ENCODE measurements around the gene COL4A2. TPM values are rescaled to one million over a fixed set of nuclear protein-coding genes. Genes with fewer than 3 reads are reported as not detected.

COL4A2 gene
- total RNA-seq, 3 donors from 2014 or later = 0.63 to 1.2 (median 1.1) TPM

DNA sequence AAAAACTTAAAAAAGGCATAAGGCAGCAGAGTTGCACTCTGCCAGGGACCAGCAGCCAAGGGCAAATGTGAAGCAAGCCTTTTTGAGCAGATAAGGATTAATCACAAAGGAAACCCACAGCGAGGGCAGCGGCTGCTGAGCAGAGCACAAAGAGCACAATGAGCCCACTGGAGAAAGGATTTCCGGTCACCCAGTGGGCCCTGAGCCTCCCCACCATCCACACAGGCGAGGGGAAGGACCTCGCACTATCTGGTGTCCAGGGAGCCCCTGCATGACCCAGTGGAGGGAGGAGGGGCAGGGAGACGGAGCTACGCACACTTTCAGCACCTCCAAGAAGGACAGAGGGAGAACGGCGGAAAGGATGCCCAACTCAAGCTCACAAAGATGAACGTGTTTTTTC lies 40.1 kb upstream of the COL4A2 start:
- ATAC-seq = no peak
- no peaks in the 10 kb centered on the region for H3K9me3 Mint-ChIP-seq
- DNase-seq = no peak

DNA sequence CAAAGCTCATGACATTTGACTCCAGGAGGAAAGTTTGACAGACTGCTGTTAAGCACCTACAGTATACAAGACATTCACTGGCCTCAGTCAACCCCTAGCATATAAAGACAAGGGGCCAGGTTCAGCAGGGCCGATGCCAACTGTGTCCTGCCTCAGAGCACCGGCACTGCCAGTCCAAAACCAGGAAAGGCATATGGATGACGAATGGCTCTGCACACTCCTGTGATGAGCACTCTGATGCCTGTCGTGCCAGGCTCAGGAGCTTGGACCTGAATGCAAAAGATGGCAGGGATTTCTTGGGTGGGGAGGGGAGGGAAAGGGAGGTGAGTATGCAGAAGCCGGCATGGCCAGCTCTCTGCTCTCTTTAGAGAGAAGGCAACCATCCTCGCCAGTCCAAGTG lies 39.0 kb upstream of the COL4A2 start:
- no peaks in the 10 kb centered on the region for H3K36me3 Mint-ChIP-seq (ENCODE audit: insufficient read depth)
- ATAC-seq (no peak), DNase-seq (no peak)
- no peaks in the 10 kb centered on the region for H3K4me1 Mint-ChIP-seq (ENCODE audit: low read depth)
- no peaks in the 10 kb centered on the region for H3K9me3 Mint-ChIP-seq
- H3K4me3 Mint-ChIP-seq = no peak overlapping the region
- peaks cover 11% of the 10 kb centered on the region for H3K27me3 Mint-ChIP-seq (ENCODE audit: low read depth)

More for the DNA sequence above, 40.1 kb upstream of the COL4A2 start:
- Mint-ChIP-seq H3K4me1 (ENCODE audit: low read depth) (no peaks in the 10 kb centered on the region), H3K36me3 (ENCODE audit: insufficient read depth) (no peaks in the 10 kb centered on the region), H3K4me3 (no peak overlapping the region), H3K27me3 (ENCODE audit: low read depth) (peaks cover 20% of the 10 kb centered on the region)

DNA sequence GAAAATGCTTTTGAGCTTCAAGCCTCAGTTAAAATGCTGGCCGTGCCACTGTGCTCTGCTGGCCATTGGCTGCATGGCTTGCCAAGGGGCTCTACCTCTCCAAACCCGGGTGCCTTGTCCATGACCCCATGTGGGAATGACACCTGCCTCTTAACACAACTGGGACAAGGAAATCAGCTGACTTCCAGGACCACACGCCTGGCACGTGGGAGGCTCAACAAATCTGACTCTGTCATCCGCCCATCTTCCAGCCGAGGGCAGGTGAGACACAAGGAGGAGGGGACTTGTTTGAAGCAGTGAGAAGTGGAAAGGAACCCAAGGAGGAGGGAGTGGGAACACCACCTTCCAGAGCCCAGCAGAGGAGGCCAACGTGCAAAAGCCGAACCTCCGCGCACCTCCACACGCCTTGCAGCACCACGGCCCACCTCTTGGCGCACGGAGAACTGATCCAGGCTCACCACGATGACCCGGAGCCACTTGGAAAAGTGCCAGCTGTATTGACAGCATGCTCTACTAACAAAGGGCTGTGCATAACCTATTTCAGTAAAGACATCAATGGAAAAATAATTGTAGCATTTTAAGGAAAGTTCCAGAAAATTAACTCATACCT lies 38.4 kb upstream of the COL4A2 start:
- H3K4me3 Mint-ChIP-seq = no peak overlapping the region
- H3K36me3 Mint-ChIP-seq (ENCODE audit: insufficient read depth) = no peaks in the 10 kb centered on the region
- no peaks in the 10 kb centered on the region for H3K4me1 Mint-ChIP-seq (ENCODE audit: low read depth)
- ATAC-seq (no peak), DNase-seq (no peak)
- peaks cover 11% of the 10 kb centered on the region for H3K27me3 Mint-ChIP-seq (ENCODE audit: low read depth)
- H3K9me3 Mint-ChIP-seq = no peaks in the 10 kb centered on the region

DNA sequence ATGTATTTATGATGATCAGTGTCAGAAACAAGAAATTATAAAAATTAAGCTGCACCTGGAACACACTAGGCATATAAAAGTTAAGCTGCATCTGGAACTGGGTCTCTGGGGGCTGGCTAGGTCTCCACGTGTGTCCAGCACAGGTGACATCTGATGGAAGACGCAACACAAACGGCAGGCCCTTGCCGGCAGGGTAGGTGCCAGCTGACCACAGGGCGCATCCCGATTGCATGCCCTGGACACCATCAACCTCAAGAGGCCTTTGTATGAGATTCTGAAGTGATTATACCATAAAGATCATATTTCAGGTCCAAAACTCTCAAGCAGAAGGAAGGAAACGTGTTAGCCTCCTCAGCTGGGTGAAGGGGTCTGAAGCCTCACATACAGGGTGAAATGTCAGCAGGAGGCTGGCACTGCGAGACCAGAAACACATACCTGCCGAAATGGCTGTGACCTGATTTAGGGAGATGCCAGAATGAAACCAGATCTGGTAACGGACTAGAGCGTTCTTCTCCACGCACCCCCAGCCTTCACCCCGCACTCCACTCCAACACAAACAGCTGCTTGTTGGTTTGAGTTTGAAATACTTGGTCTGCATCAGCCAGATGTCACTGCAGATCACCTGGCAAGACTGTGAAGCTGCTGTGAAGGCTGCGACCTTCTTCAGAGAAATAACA lies 37.4 kb upstream of the COL4A2 start:
- ATAC-seq = no peak
- Mint-ChIP-seq H3K4me3 (no peak overlapping the region), H3K27me3 (ENCODE audit: low read depth) (peaks cover 15% of the 10 kb centered on the region), H3K36me3 (ENCODE audit: insufficient read depth) (no peaks in the 10 kb centered on the region), H3K9me3 (no peaks in the 10 kb centered on the region), H3K4me1 (ENCODE audit: low read depth) (no peaks in the 10 kb centered on the region)
- DNase-seq = no peak

DNA sequence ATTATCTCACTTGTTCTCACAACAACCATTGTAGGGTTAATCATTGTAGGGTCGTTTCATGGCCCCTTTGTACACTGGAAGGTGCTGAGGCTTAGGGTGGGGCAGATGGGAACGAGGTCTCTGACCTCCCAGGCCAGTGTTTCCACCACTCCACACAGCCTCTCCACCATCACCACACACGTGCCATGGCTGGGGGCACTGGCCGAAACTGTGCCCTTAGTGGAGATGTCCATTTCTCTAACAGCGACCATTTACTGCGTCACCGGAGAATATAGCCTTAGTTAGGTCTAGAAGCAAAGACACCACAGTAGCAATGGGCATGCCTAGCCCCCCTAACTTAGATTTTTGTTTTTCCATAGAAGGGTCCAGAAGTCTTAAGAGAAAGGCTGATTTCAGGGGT lies 36.6 kb upstream of the COL4A2 start:
- DNase-seq (no peak), ATAC-seq (no peak)
- peaks cover 13% of the 10 kb centered on the region for H3K27me3 Mint-ChIP-seq (ENCODE audit: low read depth)
- no peaks in the 10 kb centered on the region for H3K4me1 Mint-ChIP-seq (ENCODE audit: low read depth)
- H3K4me3 Mint-ChIP-seq = no peak overlapping the region
- H3K9me3 Mint-ChIP-seq = no peaks in the 10 kb centered on the region
- H3K36me3 Mint-ChIP-seq (ENCODE audit: insufficient read depth) = no peaks in the 10 kb centered on the region

DNA sequence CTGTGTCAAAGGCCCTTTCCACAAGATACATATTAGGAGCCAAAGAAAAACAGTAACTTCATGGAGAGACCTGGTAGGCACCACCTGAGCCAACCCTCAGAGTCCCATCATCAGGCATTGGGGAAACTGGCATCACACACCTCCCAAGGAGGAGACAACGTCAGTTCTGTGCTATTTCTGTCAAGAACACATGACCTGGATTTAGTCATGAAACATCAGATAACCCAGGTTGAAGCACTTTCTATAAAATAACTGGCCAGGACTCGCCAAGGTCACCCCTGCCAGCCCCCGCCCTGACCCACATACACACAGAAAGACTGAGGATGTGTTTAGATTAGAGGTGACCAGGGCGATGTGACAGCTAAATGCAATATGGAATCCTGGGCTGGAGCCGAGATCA lies 35.8 kb upstream of the COL4A2 start:
- Mint-ChIP-seq H3K4me1 (ENCODE audit: low read depth) (no peaks in the 10 kb centered on the region), H3K9me3 (no peaks in the 10 kb centered on the region), H3K36me3 (ENCODE audit: insufficient read depth) (no peaks in the 10 kb centered on the region), H3K4me3 (no peak overlapping the region), H3K27me3 (ENCODE audit: low read depth) (peaks cover 12% of the 10 kb centered on the region)
- no peak for ATAC-seq
- DNase-seq = no peak

DNA sequence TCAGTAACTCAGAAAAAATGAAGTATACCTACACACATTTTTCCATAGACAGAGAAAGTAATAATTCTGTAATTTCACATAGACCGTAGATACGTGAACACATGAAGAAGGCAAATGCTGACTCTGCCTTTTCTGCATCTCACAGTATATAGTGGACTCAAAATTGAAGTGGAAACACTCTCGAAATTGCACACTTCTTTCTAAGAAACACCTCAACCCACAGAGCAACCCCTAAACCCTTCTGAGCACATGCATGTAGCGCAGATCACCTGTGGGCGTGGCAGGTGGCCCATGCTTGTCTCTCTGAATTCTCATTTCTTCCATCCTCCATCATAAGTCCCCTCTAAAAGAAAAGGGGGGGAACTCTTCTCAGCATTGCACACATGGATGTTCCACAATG lies 34.9 kb upstream of the COL4A2 start:
- Mint-ChIP-seq H3K9me3 (no peaks in the 10 kb centered on the region), H3K27me3 (ENCODE audit: low read depth) (peaks cover 9% of the 10 kb centered on the region), H3K4me1 (ENCODE audit: low read depth) (no peaks in the 10 kb centered on the region), H3K4me3 (no peak overlapping the region), H3K36me3 (ENCODE audit: insufficient read depth) (no peaks in the 10 kb centered on the region)
- ATAC-seq (no peak), DNase-seq (no peak)

DNA sequence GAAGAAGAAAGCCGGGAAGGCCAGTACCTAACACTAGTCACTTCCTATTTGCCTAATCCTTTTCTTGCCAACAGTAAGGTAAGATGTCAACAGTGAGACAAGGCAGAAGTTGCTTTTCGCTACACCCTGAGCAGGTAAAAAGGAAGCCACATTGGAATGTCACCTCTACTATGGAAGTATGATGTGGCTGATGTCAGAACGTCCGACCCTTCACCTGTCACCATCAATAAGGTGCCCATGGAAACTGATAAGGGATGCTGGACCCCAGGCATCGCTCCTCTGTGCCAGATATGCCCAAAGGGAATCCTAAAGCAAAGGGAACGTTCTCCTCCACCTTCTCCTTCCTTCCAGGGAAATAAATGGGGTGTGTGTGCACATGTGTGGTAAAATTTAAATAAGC lies 34.4 kb upstream of the COL4A2 start:
- ATAC-seq (no peak), DNase-seq (no peak)
- no peaks in the 10 kb centered on the region for H3K4me1 Mint-ChIP-seq (ENCODE audit: low read depth)
- H3K9me3 Mint-ChIP-seq = no peaks in the 10 kb centered on the region
- H3K36me3 Mint-ChIP-seq (ENCODE audit: insufficient read depth) = no peaks in the 10 kb centered on the region
- H3K27me3 Mint-ChIP-seq (ENCODE audit: low read depth) = peaks cover 9% of the 10 kb centered on the region
- H3K4me3 Mint-ChIP-seq = no peak overlapping the region

DNA sequence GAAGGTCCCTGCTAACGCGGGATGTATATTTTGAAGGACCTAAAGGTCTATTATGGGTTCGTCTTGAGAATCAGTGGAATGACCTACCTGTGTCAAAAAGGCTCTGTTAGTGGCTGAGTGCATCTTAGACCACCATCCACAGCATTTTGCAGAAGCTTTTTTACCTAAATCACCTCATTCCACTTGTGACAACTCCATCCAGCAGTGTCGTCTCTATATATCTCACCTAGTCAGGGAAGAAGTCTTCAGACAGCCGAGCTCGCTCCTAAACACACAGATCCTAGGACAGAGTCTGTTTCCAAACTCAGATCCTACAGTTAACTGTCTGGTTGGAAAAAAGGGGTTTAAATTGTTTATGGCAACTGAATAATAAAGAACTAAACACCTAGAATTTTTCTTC lies 33.8 kb upstream of the COL4A2 start:
- H3K4me3 Mint-ChIP-seq = no peak overlapping the region
- no peaks in the 10 kb centered on the region for H3K4me1 Mint-ChIP-seq (ENCODE audit: low read depth)
- ATAC-seq (no peak), DNase-seq (no peak)
- H3K27me3 Mint-ChIP-seq (ENCODE audit: low read depth) = peaks cover 8% of the 10 kb centered on the region
- H3K9me3 Mint-ChIP-seq = no peaks in the 10 kb centered on the region
- no peaks in the 10 kb centered on the region for H3K36me3 Mint-ChIP-seq (ENCODE audit: insufficient read depth)

DNA sequence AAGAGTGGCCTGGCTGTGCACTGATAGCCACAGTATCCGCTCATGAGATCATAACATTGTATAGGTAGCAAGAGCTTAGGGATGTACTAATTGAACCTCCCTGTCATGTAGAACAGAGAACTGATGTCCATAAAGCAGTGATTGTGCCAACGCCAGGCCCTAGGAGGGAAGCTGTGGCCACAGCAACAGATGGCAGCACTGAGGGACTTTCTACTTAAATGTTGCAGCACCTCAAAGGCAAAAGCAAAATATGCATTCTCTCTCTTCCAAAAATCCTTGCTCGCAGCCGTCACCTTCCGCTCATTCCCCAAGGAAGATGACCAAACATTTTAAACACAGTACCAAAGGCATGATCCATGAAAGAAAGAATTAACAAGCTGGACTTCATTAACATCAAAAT lies 32.4 kb upstream of the COL4A2 start:
- no peaks in the 10 kb centered on the region for H3K4me1 Mint-ChIP-seq (ENCODE audit: low read depth)
- no peaks in the 10 kb centered on the region for H3K36me3 Mint-ChIP-seq (ENCODE audit: insufficient read depth)
- H3K9me3 Mint-ChIP-seq = no peaks in the 10 kb centered on the region

DNA sequence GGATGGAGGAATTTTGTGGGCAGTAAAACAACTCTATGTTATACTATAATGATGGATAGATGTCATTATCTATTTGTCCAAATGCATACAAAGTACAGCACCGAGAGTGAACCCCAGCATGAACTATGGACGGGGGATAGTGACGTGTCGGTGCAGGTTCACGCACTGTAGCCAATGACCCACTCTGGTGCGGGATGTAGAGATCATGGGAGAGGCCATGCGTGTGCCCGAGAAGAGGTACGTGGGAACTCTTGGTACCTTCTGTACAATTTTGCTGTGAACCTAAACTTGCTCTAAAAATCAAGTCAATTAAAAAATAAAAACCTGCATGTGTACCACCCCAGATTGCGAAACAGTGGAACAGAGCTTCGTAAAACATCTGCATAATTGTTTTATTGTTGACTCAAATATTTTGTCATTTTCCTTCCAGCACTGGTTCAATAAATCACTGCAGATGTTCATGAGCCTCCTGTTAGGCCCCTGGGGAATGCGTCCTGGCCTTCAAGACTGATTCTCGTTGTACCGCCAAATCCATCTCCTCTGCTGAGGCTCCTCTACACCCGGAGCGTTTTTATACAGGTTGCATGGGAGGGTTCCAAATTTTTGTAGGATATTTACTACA lies 31.0 kb upstream of the COL4A2 start:
- no peak for ATAC-seq
- peaks cover 5% of the 10 kb centered on the region for H3K27me3 Mint-ChIP-seq (ENCODE audit: low read depth)

More for the DNA sequence above, 32.4 kb upstream of the COL4A2 start:
- no peak overlapping the region for H3K4me3 Mint-ChIP-seq
- no peak for DNase-seq
- H3K27me3 Mint-ChIP-seq (ENCODE audit: low read depth) = peaks cover 6% of the 10 kb centered on the region
- no peak for ATAC-seq

DNA sequence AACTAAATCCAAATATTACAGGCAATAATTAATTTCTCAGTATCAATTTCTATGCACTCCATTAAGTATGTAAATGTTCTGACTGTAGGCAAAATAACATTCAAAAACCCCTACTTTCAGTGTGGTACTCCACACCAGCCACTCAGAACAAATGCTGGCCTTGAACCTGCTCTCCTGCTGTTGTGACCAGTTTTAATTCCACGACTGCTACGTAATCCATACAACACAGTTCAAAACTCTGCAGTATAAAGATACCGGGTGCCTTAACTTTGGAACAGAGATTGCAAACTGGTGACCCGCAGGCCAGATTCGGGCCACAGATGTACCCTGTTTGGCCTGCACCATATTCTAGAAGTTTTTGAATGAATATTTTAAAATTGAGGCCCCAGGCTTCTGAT lies 30.5 kb upstream of the COL4A2 start:
- H3K4me3 Mint-ChIP-seq = no peak overlapping the region
- ATAC-seq = no peak
- H3K4me1 Mint-ChIP-seq (ENCODE audit: low read depth) = no peaks in the 10 kb centered on the region
- H3K9me3 Mint-ChIP-seq = no peaks in the 10 kb centered on the region
- peaks cover 5% of the 10 kb centered on the region for H3K27me3 Mint-ChIP-seq (ENCODE audit: low read depth)
- no peaks in the 10 kb centered on the region for H3K36me3 Mint-ChIP-seq (ENCODE audit: insufficient read depth)
- DNase-seq = no peak

More for the DNA sequence above, 31.0 kb upstream of the COL4A2 start:
- Mint-ChIP-seq H3K4me1 (ENCODE audit: low read depth) (no peaks in the 10 kb centered on the region), H3K4me3 (no peak overlapping the region), H3K9me3 (no peaks in the 10 kb centered on the region), H3K36me3 (ENCODE audit: insufficient read depth) (no peaks in the 10 kb centered on the region)
- no peak for DNase-seq

DNA sequence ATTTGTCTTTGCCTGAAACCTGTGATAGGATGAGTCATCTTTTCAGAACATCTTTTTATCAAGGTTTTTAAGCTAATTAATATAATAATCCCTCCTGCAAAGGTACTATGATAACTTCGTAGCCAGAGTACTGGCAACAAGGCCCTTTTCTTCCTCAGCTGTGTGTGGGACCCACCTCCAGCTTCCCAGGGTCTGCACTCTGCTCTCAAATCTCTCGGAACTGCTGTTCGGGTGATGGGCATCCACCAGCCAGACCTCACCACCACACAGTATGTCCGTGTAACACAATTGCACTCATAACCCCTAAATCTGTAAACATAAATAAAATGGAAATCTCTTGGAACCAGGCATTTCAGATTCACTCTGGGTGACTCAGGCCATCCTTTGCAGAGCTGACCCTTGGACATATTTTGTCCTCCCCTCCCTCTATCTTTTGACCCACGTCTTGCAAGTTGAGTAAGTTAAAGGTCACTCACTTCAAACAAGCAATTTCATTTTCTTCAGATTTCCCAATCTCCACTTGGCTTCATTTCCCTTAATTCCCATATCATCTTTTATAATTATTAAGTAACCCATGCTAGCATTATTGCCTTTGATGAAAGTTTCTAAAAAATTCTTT lies 29.6 kb upstream of the COL4A2 start:
- Mint-ChIP-seq H3K9me3 (no peaks in the 10 kb centered on the region), H3K4me3 (no peak overlapping the region), H3K36me3 (ENCODE audit: insufficient read depth) (no peaks in the 10 kb centered on the region), H3K27me3 (ENCODE audit: low read depth) (peaks cover 5% of the 10 kb centered on the region), H3K4me1 (ENCODE audit: low read depth) (no peaks in the 10 kb centered on the region)
- DNase-seq (no peak), ATAC-seq (no peak)

DNA sequence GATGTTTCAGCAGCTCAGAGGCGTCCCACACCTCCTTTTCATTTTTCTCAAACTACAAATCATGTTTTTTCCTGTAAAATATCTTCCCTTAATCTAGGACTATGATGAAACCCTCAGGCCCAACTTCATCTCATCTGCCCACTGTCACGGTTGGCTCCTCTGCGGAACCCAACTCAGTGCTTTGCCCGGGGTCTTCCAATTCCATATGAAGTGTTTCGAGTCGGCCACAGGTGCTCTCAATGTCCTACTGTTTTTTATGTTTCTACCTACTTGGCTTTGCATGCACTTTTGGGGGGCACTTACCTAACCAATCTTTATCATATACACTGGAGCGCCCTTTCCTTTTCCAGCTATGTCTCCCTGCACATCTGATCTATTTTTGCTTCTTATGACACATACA lies 28.2 kb upstream of the COL4A2 start:
- DNase-seq = no peak
- Mint-ChIP-seq H3K36me3 (ENCODE audit: insufficient read depth) (no peaks in the 10 kb centered on the region), H3K4me3 (no peak overlapping the region), H3K27me3 (ENCODE audit: low read depth) (peaks cover 5% of the 10 kb centered on the region), H3K4me1 (ENCODE audit: low read depth) (no peaks in the 10 kb centered on the region), H3K9me3 (no peaks in the 10 kb centered on the region)
- ATAC-seq = no peak

DNA sequence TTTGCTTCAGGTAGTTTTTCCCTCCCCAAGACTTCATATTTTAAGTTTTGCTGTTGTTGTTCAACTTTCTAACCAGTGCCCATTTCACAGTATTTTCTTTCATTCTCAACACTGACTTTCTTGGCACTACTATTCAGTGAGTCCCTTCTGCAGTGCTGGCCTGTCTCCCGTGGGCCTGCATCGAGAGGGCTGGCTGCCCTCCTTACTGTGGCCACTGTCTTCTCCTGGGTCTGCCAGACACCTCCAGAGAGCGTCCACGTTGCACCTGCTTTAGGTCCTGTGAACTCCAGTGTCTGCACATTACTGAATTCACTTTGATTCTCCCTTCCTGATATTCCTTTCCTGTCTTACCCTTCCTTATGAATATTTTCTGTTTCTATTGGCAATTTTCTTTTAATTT lies 27.4 kb upstream of the COL4A2 start:
- ATAC-seq = no peak
- H3K4me3 Mint-ChIP-seq = no peak overlapping the region

More for the DNA sequence above, 27.4 kb upstream of the COL4A2 start:
- H3K36me3 Mint-ChIP-seq (ENCODE audit: insufficient read depth) = no peaks in the 10 kb centered on the region
- no peaks in the 10 kb centered on the region for H3K4me1 Mint-ChIP-seq (ENCODE audit: low read depth)
- no peaks in the 10 kb centered on the region for H3K9me3 Mint-ChIP-seq
- DNase-seq = no peak
- peaks cover 2% of the 10 kb centered on the region for H3K27me3 Mint-ChIP-seq (ENCODE audit: low read depth)

Measured in activated T-cell treated with anti-CD3 and anti-CD28 coated beads, Interleukin-2, amount 50 U/mL, for 4 hours (primary cell).